Thyroid gland (tissue), 4 donors: ENCODE measurements around the gene RASGRP2. TPM values are rescaled to one million over a fixed set of nuclear protein-coding genes. Genes with fewer than 3 reads are reported as not detected.

Experiments used
- DNase-seq, 2 donors: peaks; one replicate each; pipeline ENCODE4 v3.0.0-alpha.2; 2019
- H3K27ac ChIP-seq, 3 donors: fragments of 200-600 bp; sonication (generic); 1 replicate in 2 of 3; 2 replicates in 1 of 3; pipeline ENCODE4 v1.5.1; 2016 to 2019; ENCODE audit warnings: mild to moderate bottlenecking in 1 of 3, moderate library complexity in 1 of 3
- H3K27me3 ChIP-seq: fragments of 200-600 bp; sonication (generic); one replicate; pipeline ENCODE4 v1.5.1; 2019
- H3K36me3 ChIP-seq, 2 donors: fragments of 200-600 bp; sonication (generic); one replicate each; pipeline ENCODE4 v1.5.1; 2016 to 2019
- H3K4me1 ChIP-seq, 2 donors: fragments of 200-600 bp; sonication (generic); one replicate each; pipeline ENCODE4 v1.5.1; 2017 to 2019
- H3K4me3 ChIP-seq, 3 donors: fragments of 200-600 bp; sonication (generic); replicated peaks in 1 of 3; 1 replicate in 2 of 3; 2 replicates in 1 of 3; pipeline ENCODE4 v1.5.1; 2016; ENCODE audit warnings: mild to moderate bottlenecking in 1 of 3
- H3K9me3 ChIP-seq: fragments of 200-600 bp; sonication (generic); one replicate; pipeline ENCODE4 v1.5.1; 2017
- CTCF ChIP-seq, 6 experiments: fragments of 200-600 bp in 3 of 6; fragments of 450-650 bp in 3 of 6; sonication (generic) in 3 of 6; IDR thresholded peaks; one replicate each; pipeline ENCODE4 v1.5.1; 2016 to 2019; ENCODE audit warnings: antibody characterized with exemption in 6 of 6, mild to moderate bottlenecking in 2 of 6, inconsistent platforms in 1 of 6, moderate library complexity in 1 of 6
- POLR2A ChIP-seq, 2 donors: fragments of 450-650 bp; IDR thresholded peaks; one replicate each; pipeline ENCODE4 v1.6.1; 2017; ENCODE audit warnings: antibody characterized with exemption in 2 of 2, mild to moderate bottlenecking in 2 of 2, moderate library complexity in 1 of 2
- WGBS, 2 donors: methylation state at CpG; one replicate each; pipeline ENCODE4 v1.1.5; 2017; 5-methylcytosine and 5-hydroxymethylcytosine counted together
- intact Hi-C: fragments of 100-400 bp; cut with DNase I; formaldehyde crosslinking; loops from one replicate; pipeline ENCODE4 v1.15.1; 2023
- total RNA-seq, 4 donors: library from RNA; depleted of rRNA; stranded (reverse); fragments of >200 nt; gene quantifications; one replicate each; pipeline ENCODE4 v1.2.3, GENCODE V29; 2016

RASGRP2 gene
- total RNA-seq, 4 donors from 2014 or later, result 2.8 to 8.9 (median 6.6) TPM

- H3K27ac ChIP-seq, result peak overlapping the region in 2 of 3 donors; percentile 12 to 17
- H3K27me3 ChIP-seq, result no peaks in the 10 kb centered on the region
- no peak for DNase-seq
- intact Hi-C loops, result loop anchor here (2.0 kb wide), 1 partner anchor 35 kb away; the partner anchor contains the start of gene NRXN2
- TF ChIP-seq CTCF (IDR thresholded peaks at IDR 0.05) (no peak), POLR2A (IDR thresholded peaks at IDR 0.05) (no peak)
- no peaks in the 10 kb centered on the region for H3K9me3 ChIP-seq
- no peak overlapping the region for H3K4me3 ChIP-seq
- H3K4me1 ChIP-seq, result peaks cover 0 to 9% of the 10 kb centered on the region in 2 donors
- no peaks in the 10 kb centered on the region for H3K36me3 ChIP-seq
- 51 to 57% methylated on average over 19 of the region's 19 CpGs for WGBS, 2 donors
Measured at GRCh38 chr11:64687643-64688533, 56.1 kb downstream of the RASGRP2 start.

- no peak for TF ChIP-seq POLR2A (IDR thresholded peaks at IDR 0.05)
- TF ChIP-seq CTCF (IDR thresholded peaks at IDR 0.05), result no peak
- Histone ChIP-seq H3K4me3 (no peak overlapping the region), H3K27ac (no peak overlapping the region), H3K36me3 (no peaks in the 10 kb centered on the region), H3K4me1 (peaks cover 0 to 9% of the 10 kb centered on the region in 2 donors), H3K9me3 (no peaks in the 10 kb centered on the region), H3K27me3 (no peaks in the 10 kb centered on the region)
- intact Hi-C loops, result loop anchor here (2.0 kb wide), 1 partner anchor 36 kb away; the partner anchor contains the start of gene NRXN2
- DNase-seq, result peak in 1 of 2 donors; percentile 12
- 54 to 80% methylated on average over 4 to 6 of the region's 6 CpGs for WGBS, 2 donors
Measured at GRCh38 chr11:64687204-64687603, 56.7 kb downstream of the RASGRP2 start.

- no peaks in the 10 kb centered on the region for H3K36me3 ChIP-seq
- H3K4me1 ChIP-seq, result peaks cover 0 to 9% of the 10 kb centered on the region in 2 donors
- H3K27me3 ChIP-seq, result no peaks in the 10 kb centered on the region
- H3K27ac ChIP-seq, result no peak overlapping the region
- 90 to 93% methylated on average over 8 to 9 of the region's 9 CpGs for WGBS, 2 donors
- intact Hi-C loops, result loop anchor here (2.0 kb wide), 1 partner anchor 36 kb away; the partner anchor contains the start of gene NRXN2
- H3K9me3 ChIP-seq, result no peaks in the 10 kb centered on the region
- no peak for DNase-seq
- TF ChIP-seq CTCF (IDR thresholded peaks at IDR 0.05), result no peak
- TF ChIP-seq POLR2A (IDR thresholded peaks at IDR 0.05), result no peak
- H3K4me3 ChIP-seq, result no peak overlapping the region
Measured at GRCh38 chr11:64686466-64687170, 57.3 kb downstream of the RASGRP2 start.

- no peaks in the 10 kb centered on the region for H3K27me3 ChIP-seq
- peaks cover 0 to 9% of the 10 kb centered on the region in 2 donors for H3K4me1 ChIP-seq
- no peak overlapping the region for H3K4me3 ChIP-seq
- DNase-seq, result no peak
- H3K9me3 ChIP-seq, result no peaks in the 10 kb centered on the region
- WGBS, 2 donors, result 87 to 89% methylated on average over 18 of the region's 18 CpGs
- intact Hi-C loops, result no loop called here
- no peak for TF ChIP-seq CTCF (IDR thresholded peaks at IDR 0.05)
- no peak for TF ChIP-seq POLR2A (IDR thresholded peaks at IDR 0.05)
- H3K36me3 ChIP-seq, result no peaks in the 10 kb centered on the region
- H3K27ac ChIP-seq, result no peak overlapping the region
Measured at GRCh38 chr11:64685536-64685935, 58.4 kb downstream of the RASGRP2 start.
